DOHH2 (cell line): ENCODE results near the gene MID1.

Experiments used
- H3F3A ChIP-seq: fragments of 200-600 bp; sonication (generic), shearing (Covaris generic); 2 replicates; pipeline ENCODE4 v1.6.0; 2016; ENCODE audit warnings: antibody characterized with exemption, mild to moderate bottlenecking; ENCODE audit not compliant: control insufficient read depth, insufficient read depth
- H3K27ac ChIP-seq: fragments of 200-600 bp; sonication (generic); 2 replicates; pipeline ENCODE4 v1.5.1; 2014; ENCODE audit warnings: low read depth, mild to moderate bottlenecking, low read length, moderate library complexity
- H3K27me3 ChIP-seq: fragments of 200-600 bp; sonication (generic); 2 replicates; pipeline ENCODE4 v1.6.1; 2014; ENCODE audit warnings: mild to moderate bottlenecking, low read length, mixed read lengths; ENCODE audit not compliant: control insufficient read depth
- H3K36me3 ChIP-seq: fragments of 200-600 bp; sonication (generic); 2 replicates; pipeline ENCODE4 v1.6.1; 2014; ENCODE audit warnings: mild to moderate bottlenecking, low read length, moderate library complexity, mixed read lengths; ENCODE audit not compliant: control insufficient read depth
- H3K4me1 ChIP-seq: fragments of 200-600 bp; sonication (generic); 2 replicates; pipeline ENCODE4 v1.6.1; 2014; ENCODE audit warnings: mild to moderate bottlenecking, low read length, mixed read lengths; ENCODE audit not compliant: control insufficient read depth
- H3K4me2 ChIP-seq: fragments of 200-600 bp; sonication (generic); 2 replicates; pipeline ENCODE4 v1.6.0; 2014; ENCODE audit warnings: mild to moderate bottlenecking, low read length, moderate library complexity
- H3K4me3 ChIP-seq: fragments of 200-600 bp; sonication (generic); 2 replicates; pipeline ENCODE4 v1.5.1; 2014; ENCODE audit warnings: mild to moderate bottlenecking, low read length, mixed read lengths
- H3K79me2 ChIP-seq: fragments of 200-600 bp; sonication (generic); 2 replicates; pipeline ENCODE4 v1.6.1; 2014; ENCODE audit warnings: mild to moderate bottlenecking, low read length, mixed read lengths; ENCODE audit not compliant: control insufficient read depth
- H3K9me2 ChIP-seq: fragments of 200-600 bp; sonication (generic); replicated peaks from 2 replicates; pipeline ENCODE4 v1.6.1; 2014; ENCODE audit warnings: mild to moderate bottlenecking, low read length, mixed read lengths; ENCODE audit not compliant: control insufficient read depth
- H3K9me3 ChIP-seq: fragments of 200-600 bp; sonication (generic); 2 replicates; pipeline ENCODE4 v1.6.1; 2014; ENCODE audit warnings: antibody characterized with exemption, low read length, mixed read lengths; ENCODE audit not compliant: control insufficient read depth, insufficient read depth
- H4K20me1 ChIP-seq: fragments of 200-600 bp; sonication (generic); 2 replicates; pipeline ENCODE4 v1.6.0; 2014; ENCODE audit warnings: low read depth, mild to moderate bottlenecking, antibody characterized with exemption, low read length, moderate library complexity; ENCODE audit not compliant: control insufficient read depth, insufficient read depth
- CTCF ChIP-seq: fragments of 200-600 bp; sonication (generic); IDR thresholded peaks from one replicate; pipeline ENCODE4 v1.5.1; 2014; ENCODE audit warnings: antibody characterized with exemption, mild to moderate bottlenecking, low read depth, low read length; ENCODE audit not compliant: poor library complexity, severe bottlenecking
- EZH2phosphoT487 ChIP-seq: fragments of 200-600 bp; sonication (generic); IDR thresholded peaks from 2 replicates; pipeline ENCODE4 v1.6.1; 2017; ENCODE audit warnings: borderline replicate concordance, mild to moderate bottlenecking, antibody characterized with exemption, low read length, moderate library complexity, mixed read lengths

The MID1 gene

DNA sequence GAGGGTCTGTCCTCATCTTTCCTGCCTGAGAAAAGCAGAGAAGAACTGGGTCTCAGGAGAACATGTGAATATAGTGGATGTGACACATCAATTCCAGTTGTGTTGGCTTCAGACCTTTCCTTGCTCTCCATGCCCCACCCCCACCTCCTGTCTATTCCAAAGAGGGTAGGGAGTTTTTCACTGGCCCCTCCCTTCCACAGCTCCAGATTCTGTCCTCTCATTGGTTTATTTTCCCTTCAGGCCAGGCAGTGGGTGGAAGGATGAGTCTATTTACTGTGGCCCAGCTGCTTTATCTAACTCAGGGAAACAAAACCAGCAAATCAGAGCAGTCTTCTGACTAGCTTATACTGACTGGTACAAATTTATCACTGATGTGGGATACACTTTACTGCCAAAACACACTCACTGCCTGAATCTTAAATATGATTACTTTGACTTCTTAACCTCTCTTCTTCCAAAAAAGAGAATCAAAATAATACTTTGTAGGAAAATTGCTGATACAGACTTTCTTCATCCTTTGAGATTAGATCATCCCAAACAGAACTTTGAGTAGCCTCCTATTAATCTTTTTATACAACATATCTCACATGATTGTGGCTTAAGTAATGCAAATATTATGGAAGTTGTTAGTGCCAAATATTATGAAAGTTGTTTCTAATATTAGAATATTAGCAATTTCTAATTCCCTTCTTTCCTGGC, 221.2 kb downstream of the MID1 start:
- H3K27me3 ChIP-seq: no peaks in the 10 kb centered on the region
- no peaks in the 10 kb centered on the region for H3K9me3 ChIP-seq
- no peak overlapping the region for H3K4me2 ChIP-seq
- peaks cover 7% of the 10 kb centered on the region for H3K4me1 ChIP-seq
- H3K79me2 ChIP-seq: no peaks in the 10 kb centered on the region
- H4K20me1 ChIP-seq: no peaks in the 10 kb centered on the region
- no peak for TF ChIP-seq CTCF
- TF ChIP-seq EZH2phosphoT487: no peak
- no peaks in the 10 kb centered on the region for H3K9me2 ChIP-seq
- H3K36me3 ChIP-seq: no peaks in the 10 kb centered on the region
- no peak overlapping the region for H3K27ac ChIP-seq
- no peaks in the 10 kb centered on the region for H3F3A ChIP-seq
- no peak overlapping the region for H3K4me3 ChIP-seq

- H3K27me3 ChIP-seq: no peaks in the 10 kb centered on the region
- no peaks in the 10 kb centered on the region for H3K36me3 ChIP-seq
- H3K4me2 ChIP-seq: no peak overlapping the region
- H4K20me1 ChIP-seq: no peaks in the 10 kb centered on the region
- H3K9me3 ChIP-seq: no peaks in the 10 kb centered on the region
- H3K4me3 ChIP-seq: no peak overlapping the region
- TF ChIP-seq EZH2phosphoT487 (no peak), CTCF (no peak)
- H3K9me2 ChIP-seq: no peaks in the 10 kb centered on the region
- peaks cover 7% of the 10 kb centered on the region for H3K4me1 ChIP-seq
- H3F3A ChIP-seq: no peaks in the 10 kb centered on the region
- H3K79me2 ChIP-seq: no peaks in the 10 kb centered on the region
- H3K27ac ChIP-seq: no peak overlapping the region
Measured at GRCh38 chrX:10398215-10398614, 222.2 kb downstream of the MID1 start.

DNA sequence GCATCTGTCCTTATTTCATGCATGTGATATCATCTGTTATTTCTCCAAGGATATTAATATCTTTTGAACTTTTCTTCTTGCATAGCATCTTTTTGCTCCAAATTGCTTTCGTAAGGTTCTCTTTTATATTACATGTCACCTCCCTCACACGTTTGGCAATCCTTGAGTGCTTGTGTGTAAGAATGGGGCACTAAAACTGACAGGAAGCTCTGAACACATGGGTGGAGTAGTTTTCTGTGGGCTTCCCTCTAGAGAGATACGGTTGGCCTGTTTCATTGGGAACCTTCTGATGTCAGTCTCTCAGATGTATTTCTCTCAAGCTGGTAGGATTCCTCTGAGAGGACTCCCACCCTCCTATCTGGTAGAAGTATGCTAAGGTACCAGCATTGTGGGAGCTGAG, 223.0 kb downstream of the MID1 start:
- H3K9me2 ChIP-seq: no peaks in the 10 kb centered on the region
- no peak overlapping the region for H3K4me3 ChIP-seq
- H3K4me2 ChIP-seq: no peak overlapping the region
- no peaks in the 10 kb centered on the region for H3K27me3 ChIP-seq
- TF ChIP-seq CTCF: no peak
- no peak for TF ChIP-seq EZH2phosphoT487
- H3K79me2 ChIP-seq: no peaks in the 10 kb centered on the region
- H3K9me3 ChIP-seq: no peaks in the 10 kb centered on the region
- H4K20me1 ChIP-seq: no peaks in the 10 kb centered on the region
- no peaks in the 10 kb centered on the region for H3F3A ChIP-seq
- no peaks in the 10 kb centered on the region for H3K36me3 ChIP-seq
- H3K27ac ChIP-seq: no peak overlapping the region
- peaks cover 7% of the 10 kb centered on the region for H3K4me1 ChIP-seq
